HG02870 (cell line): Measurements from ENCODE around the gene RPS16.

Source experiments
- ATAC-seq: cut with Tn5 transposase; IDR thresholded peaks from one replicate; pipeline ENCODE4 v1.9.1; 2021; ENCODE audit warnings: mild to moderate bottlenecking, moderate library complexity; ENCODE audit not compliant: unreplicated experiment

Gene RPS16

DNA sequence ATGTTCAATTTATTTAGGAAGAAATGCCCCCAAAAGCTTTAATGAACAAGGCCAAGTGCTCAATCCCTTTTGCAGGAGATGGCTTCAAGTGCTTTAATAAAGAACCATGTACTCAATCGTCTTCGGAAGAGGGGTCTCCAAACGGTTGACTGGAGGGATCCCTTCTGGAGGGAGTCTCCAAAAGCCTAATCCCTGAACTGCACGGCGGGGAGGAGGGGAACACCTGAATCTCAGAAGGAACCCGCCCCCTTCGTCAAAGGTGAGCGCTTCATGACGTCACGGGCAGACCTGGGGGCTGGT lies 45.3 kb downstream of the RPS16 start:
- no peak for ATAC-seq

DNA sequence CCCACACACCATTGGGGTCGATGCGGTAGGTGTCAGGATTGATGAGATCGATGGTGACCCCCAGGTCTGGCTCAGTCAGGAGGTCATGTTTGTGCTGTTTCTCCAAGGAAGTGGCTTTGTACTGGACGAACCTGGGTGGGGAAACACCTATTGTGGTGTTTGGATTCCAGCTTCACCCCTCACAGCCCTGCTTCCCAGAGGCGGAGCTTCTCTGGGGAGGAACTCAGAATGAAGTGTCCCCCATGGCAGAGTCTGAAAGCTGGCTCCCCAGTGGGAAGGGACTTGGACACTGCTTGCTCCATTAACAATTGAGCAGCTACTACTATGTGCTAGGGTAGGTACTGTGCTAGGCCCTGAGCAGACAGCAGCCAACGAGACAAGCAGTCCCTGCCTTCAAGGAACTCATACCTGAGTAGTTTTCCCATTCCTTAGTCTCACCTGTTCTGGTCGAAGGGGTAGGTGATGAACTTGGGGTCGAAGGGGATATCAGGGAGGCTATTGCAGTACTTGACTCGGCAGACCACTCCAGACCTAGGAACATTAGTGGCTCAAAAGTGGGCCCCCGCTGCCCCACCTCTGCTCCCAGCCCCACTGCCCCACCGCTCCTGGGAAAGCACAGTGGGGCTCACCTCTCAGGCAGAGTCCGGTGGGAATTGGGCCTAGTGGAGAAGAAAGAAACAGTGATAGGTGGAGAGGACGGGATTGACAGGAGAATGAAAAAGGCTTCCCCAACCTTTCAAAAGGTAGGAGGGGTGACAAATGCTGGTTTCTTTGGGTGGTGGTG lies 45.9 kb downstream of the RPS16 start:
- ATAC-seq = no peak

DNA sequence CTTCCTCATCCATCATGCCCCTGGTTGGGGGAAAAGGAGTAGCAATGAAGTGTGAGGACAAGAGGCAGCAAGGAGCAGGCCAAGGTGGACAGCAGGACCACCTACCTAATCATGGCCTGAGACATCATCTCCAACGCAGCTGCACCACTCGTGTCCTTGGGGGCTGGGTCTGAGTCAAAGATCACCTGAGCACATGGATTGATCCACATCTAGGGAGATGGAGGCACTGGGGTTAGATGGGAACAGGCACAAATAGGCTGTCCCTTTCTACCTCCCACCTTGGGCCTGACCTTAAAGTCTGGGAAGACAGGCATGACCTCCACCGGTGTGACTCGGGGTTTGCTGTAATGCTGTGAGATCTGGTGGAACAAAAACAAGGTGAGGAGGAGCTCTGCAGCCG lies 47.1 kb downstream of the RPS16 start:
- no peak for ATAC-seq

DNA sequence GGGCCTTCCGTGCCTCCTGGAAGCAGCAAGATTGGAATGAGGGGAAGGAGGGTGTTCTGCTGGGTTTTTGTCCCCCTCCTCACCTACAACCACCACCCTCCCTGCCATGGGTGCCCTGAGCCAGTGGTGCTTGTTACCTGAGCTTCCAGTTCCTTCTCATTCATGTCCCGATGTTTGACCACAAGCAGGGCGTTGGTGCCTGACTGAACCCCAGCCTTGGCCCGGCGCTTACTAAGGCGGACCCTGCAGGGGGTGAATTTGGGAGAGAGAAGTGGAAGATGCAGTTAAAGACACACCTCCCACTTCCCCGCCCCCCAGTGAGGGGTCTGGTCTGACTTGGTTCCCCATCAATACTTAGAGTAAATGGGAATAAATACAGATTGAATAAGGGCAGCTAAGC lies 49.2 kb downstream of the RPS16 start:
- no peak for ATAC-seq

DNA sequence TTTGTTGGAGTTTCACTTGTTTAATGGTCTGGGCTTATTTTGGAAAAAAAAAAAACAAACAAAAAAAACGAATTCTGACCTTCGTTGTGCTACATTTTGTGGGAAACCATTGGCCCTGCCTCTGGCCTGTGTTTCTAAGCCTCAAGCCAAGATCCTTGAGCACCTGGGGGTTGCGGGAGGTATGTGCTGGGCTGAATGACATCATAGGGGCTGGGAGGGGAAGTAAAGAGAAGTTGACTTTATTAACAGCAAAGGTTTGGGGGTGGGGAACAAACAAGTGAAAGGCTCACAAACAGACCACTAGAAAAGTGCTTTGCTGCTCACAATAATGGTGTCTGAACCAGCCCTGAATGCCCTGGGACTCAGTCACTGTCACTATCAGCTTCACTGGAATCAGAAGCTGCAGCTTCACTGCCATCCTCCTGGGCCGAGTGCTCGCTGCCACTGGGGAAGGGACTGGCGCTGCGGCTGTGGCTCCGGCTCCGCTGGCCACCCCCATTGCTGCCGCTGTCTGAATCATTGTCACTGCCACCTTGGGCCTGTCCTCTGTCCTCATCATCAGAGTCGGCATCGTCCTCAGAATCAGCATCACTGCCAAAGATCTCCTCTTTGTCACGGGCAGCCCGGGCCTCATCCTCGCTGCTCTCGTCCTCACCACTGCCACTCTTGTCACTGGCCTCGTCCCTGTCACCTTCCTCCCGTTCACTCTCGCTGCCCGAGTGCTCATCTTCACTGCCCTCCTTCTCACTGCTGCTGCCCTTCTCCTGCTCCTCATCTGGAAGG lies 49.9 kb downstream of the RPS16 start:
- ATAC-seq = no peak

DNA sequence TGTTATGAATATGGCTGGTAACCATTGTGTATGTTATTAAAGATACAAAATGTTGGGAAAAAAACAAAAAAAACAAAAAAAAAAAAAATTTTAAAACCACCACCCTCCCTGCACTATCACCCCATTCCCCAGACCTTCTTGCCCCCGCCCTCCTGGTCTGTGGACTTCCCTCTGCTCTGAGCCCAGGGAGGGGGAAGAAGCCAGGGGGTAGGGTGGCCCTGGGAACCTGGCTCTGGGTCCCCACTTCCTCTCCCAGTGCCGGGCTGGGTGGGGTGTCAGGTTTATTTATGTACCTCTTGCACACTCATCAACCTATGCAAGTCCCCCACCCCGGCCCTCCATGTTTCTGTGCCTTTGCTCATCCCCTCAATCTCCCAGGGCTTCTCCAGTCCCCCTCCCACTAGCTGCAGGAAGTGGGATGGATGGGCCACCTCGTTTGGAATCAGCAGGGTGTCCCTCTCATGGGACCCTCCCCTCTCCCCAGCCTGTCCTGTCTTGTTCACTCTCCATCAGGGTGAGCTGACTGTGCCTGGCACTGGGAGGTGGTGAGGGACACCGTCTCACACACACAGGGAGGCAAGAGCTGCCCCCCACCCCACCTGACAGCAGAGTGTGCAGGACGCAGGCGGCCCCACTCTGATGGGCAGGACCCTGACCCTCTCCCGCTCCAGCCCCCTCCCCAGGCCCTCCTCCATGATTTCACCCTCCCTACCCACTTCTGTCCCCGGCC lies 50.7 kb downstream of the RPS16 start:
- no peak for ATAC-seq
